Eye (tissue), 1 donor: Measurements from ENCODE around the gene EML5.

ENCODE experiments used
- DNase-seq: peaks from one replicate; pipeline ENCODE4 v3.0.0-alpha.2; 2015

EML5 gene

DNA sequence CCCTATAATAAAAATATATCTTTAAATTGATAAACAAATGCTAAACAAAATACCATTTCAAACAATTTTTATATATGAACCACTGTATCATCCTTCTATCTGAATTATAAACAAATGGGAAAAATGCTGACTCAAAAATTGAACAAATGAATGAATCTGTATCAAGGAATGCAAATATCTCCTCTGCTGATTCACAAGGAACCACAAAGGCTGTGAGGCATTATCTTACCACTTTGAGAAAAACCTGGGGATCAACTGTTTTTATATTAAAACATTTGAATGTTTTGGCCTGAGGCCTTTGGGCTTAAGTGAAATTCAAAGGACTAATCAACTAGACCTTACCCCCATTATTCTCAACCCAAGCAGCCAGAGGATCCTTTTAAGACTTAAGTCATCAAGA lies 86.3 kb downstream of the EML5 start:
- no peak for DNase-seq

DNA sequence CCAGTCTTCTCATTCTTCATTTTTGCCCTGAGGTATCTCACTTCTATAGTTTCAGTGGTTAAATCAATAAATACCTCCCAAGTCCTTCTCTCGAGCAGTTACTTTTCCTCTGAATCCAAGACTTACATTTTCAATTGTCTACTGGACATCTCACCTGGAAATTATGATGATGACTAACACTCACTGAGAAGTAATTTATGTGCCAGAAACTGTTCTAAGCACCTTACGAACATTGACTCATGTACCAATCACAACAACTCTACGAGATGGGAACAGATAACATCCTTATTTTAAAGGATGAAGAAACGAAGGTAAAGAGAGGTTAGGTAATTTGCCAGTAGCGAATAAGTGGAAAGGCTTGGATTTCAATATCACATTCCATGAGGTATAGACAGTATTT lies 94.1 kb downstream of the EML5 start:
- DNase-seq = no peak

DNA sequence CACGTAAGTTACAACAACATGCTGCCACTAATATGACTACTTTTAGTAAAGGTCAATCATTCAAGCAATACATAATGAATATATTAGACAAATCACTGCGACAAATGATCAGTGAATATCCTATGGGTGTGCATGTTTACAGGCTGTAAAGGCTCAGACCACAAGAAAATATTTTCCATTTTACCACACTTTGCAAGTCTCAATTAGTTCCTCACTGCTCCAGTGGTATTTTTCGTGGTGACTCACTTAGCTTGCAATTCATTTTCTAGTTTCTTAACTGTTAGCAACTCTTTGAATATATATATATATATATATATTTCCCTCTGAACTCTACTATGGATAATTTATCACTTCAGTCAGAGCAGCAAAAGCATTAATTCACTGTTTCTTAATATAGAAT lies 96.9 kb downstream of the EML5 start:
- no peak for DNase-seq

DNA sequence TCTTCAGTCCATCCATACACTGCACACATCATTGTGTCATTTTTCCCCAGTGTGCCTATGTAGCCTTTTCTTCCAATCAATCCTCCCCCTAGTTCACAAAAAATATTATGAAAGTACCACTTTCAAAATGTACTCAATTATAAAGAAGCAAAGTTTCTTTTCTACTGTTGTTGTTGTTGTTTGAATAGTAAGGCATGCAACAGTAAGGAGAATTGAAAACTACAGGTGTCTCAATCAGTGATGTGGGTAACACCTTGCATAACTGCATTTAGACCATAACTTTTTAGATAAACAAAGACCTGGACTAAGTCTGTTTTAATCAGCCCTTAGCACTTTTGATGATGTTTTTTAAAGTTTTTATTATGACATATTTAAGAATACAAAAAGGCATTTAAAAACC lies 104.4 kb downstream of the EML5 start:
- DNase-seq = no peak

DNA sequence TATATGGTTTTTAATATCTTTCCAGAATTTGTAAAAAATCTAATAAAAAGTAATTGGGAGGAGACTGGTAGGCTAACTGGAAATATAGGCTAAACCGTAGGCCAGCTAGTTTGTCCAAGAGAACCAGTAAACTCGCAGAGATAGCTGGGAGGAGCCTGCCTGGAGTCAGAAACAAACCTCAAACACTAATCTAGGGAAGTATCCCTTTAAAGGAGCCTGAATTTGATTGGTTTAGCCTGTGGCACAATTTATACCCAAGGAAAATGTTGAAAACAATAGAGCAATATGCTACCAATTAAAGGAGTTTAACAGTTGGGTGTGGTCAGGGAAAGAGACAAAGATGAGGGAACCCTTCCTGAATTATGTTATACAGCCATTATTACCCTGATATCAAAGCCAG lies 109.6 kb downstream of the EML5 start:
- DNase-seq = no peak

DNA sequence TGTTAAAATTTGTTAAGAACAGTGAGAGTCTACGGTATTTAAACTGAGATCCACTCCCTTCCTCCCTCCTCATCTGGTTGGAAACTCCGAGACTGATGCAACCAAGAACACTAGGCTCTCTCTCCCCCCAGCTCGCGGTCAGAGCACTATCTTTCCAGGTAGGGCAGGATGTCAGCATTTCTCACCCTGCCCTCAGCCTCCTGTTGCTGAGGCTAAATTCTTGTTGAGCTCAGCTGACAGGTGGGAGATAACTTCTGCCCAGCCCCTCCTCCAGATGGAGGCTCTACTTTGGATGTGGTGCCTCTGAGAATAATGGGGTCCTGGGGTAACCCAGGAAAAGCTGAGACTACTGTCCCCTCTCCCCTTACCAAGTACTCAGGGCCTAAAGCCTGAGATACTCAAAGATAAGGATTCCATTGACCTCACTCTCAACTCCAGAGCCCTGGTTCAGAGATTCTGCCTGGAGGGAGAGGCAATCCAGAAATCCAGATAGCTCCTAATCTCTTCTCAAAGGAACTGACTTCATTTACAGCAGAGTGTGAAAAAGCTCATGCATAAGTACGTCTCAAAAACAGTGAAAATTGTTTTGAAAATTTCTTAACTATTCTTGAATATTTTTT lies 110.1 kb downstream of the EML5 start:
- DNase-seq = no peak

DNA sequence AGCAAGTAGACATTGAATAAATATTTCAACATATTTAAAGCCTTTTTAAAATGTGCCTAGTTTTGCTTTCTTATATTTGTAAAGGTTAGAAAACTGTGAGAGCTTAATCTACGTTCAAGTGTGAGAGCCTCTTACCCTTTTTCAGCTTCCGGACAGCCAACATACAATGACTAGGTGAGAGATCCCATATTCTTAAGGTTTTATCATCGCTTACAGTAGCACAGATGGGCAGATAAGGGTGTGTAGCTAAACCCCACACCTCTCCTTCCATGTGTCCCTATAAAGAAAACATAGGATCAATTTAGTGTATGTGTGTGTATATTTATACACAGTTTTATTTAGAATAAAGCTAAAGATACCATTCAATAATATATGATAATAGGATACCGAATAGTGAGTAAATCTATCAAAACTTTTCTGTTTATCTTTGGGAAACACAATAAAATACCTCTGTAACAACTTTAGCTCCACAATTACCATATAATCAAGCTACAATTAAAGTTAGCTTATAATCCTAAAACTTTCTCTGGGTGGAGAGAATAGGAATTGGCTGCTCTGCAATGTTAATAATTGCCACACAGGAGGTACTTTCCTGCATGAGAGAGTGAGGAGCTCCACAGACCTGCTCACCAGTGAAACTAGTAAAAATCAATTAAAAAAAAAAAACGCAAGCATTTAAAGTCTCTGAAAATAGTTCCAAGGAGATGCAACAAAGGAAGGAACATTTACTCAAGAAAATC lies 110.8 kb downstream of the EML5 start:
- no peak for DNase-seq

DNA sequence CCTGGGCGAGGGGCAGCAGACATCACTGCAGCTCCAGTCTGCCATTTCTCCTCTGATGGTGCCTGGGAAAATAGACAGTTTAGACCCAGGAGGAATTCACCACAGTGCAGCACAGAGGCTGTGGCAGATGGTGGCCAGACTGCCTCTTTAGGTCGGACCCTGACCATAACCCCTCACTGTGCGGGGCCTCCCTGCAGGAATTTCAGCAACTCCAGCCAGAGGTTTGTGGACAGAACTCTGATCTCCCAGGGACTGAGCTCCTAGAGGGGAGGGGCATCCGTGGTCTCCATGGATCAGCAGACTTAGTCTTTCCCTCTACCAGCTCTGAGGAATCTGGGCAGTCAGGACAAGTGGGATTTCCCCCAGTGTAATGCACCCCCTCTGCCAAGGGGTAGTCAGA lies 123.4 kb downstream of the EML5 start:
- peak; percentile 1 for DNase-seq

DNA sequence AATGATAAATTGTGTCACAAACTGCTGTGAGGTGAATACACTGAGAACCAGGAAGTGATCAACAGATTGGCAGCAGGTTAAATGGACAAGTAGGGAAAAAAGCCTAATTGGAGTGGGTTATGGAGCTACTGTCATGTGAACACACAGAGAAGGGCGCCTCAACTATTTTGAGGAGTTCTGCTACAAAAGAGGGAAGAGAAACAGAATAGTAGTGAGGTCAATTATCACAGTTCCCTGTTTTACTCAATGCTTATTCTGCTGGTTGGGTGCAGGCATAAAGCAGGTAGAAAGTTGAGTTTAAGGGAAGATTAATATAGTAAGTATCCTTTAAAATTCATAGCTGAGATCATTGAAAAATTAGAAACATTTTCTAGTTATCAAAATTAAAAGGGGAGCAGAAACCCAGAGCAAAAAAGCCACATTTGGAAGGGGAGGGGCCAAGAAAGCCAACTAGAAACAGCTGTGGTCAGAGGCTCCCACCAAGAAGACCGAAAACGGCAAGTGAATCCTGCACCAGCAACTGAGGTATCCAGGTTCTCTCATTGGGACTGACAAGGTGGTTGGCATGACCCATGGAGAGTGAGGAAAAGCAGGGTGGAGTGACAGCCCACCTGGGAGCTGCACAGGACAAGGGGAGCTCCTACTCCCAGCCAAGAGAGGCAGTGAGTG lies 124.2 kb downstream of the EML5 start:
- no peak for DNase-seq

DNA sequence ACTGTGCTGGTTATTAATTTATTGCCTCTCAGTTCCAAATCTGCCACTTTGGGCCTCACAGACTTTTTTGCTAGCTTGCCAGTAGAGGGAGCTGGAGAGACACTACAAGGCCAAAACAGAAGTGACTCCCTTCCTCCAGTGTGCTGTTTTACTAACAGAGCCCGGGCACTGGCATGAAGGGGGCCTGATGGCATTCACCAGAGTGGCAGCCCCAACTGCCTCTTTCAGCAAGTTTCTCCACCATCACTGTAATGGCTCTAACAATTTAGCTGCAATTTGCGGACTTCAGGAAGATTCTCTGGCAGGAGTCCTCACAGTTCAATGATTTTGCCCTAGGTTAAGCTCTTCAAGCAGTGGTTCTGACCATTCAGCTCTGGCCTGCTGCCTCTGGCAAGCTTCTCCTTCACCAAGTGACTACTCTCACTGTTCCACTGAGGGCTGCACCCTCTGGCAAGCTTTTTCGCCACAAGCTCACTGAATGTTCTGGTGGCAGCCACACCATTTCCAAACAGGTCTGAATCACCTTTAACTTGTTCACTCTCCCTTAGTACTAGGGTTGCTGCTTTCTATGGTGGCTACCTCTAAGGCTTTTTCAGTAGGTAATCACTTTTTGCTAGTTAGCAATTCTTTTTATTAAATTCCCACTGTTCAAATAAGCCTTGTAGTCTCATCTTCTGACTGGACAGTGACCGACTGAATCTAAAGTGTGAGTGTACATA lies 125.0 kb downstream of the EML5 start:
- peak; percentile 89 for DNase-seq

DNA sequence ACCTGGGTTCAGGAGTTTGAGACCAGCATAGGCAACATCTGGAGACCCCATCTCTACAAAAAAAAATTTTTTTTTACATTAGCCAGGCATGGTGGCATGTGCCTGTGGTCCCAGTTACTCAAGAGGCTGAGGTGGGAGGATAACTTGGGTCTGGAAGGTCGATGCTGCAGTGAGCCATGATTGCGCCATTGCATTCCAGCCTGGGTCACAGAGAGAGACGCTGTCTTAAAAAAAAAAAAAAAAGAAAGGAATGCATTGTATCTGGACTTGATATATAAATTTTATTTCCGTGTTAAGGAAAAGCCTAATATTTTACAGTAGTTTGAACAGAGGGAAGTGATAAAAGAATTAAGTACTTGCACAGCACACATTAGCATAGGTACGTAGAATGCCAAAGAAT lies 132.7 kb downstream of the EML5 start:
- no peak for DNase-seq

DNA sequence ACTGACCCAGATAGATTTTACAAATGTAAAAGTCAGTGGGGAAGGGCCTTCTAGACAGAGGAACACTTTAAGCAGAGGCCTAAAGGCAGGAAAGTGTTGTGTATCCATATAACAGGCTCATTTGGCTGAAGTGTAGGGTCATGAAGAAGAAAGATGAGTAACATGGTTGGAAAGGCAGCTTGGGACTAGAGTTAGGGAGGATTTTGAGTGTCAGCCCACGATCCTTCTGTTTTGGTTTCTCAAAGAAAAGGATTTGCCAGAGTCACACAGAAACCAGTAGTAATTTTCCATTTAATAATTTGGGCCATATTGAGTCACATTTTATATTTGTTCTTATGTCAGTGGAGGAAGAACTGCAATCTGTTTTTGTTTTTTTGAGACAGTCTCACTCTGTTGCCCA lies 153.5 kb downstream of the EML5 start:
- no peak for DNase-seq

DNA sequence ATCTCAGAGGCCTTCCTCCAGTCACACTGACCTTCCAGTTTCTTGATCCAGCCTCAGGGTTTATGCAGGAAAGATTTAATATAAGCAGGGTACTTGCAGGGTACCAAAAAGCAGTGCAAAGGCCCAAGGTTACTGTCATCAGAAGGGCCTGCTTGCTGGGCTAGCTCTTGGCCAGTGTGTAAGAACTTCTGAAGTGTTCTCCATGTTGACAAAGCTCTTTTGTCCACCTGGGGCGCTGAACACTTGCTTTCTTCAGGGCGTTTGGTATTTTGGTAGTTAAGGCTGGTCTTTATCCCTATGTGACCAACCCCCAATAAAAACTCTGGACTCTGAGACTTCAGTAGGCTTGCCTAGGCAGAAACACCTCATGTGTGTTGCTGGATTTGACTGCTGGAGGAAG lies 160.2 kb downstream of the EML5 start:
- no peak for DNase-seq

DNA sequence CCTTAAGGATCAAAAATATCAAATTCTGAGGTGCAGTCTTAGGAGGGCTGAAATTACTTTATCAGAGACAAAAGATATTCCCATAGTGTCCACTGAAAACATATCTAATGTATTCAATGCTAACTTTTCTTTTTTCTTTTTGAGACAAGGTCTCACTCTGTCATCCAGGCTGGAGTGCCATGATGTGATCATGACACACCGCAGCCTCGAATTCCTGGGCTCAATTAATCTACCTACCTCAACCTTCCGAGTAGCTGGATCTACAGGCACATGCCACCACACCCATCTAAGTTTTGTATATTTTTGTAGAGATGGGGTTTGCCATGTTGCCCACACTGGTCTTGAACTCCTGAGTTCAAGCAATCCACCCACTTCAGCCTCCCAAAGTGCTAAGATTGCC lies 161.7 kb downstream of the EML5 start:
- DNase-seq = no peak

DNA sequence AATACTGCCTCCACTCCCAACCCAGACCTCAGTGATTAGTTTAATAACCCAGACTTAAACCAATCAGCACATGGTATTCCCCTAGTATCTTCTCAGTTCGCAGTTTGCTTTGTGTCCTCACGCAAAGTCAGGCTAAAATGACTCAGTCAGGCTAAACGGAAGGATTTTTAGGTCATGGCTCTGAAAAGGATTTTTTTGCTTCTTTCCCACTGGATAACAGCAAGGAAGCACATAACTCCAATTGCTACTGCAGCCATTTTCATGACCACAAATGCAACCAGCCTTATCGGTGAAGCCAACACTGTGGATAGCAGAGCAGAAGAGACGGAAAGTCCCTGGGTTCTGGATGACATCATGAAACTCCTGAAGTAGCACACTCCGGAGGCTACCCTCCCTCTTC lies 162.2 kb downstream of the EML5 start:
- no peak for DNase-seq

DNA sequence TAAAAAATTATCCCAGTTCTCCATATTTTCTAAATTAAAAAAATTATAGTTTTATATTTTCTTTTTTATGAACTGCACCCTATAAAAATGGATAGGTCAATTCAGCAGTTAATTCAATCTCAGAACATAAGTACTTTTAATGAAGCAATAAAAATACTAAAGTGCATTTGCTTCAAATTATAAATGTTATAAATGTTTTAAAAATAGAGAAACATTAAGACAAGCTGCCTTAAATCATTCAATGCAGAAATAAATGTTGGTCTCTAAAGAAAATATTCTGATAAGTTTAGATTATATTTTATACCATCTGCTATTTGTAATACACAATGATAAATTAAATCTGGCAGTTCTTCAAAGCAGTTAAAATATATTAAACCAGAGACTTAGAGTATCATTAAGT lies 164.3 kb downstream of the EML5 start:
- no peak for DNase-seq

DNA sequence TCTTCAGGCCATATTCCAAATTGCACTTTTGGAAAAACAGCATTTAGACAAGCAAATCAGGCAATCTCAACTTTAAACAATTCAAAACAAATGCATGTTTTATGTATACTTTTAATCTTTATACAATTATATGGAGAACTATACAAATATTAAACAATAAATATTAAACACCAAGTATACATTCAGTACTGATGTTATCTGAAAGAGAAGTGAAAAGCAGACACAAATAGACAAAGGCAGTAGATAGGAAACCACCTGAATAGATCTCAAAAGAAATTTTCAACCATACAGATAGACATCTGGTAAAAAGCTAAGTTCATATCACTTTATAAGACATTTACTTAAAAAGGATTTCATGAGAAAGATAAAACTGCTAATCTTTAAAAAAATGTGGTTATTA lies 164.7 kb downstream of the EML5 start:
- no peak for DNase-seq

DNA sequence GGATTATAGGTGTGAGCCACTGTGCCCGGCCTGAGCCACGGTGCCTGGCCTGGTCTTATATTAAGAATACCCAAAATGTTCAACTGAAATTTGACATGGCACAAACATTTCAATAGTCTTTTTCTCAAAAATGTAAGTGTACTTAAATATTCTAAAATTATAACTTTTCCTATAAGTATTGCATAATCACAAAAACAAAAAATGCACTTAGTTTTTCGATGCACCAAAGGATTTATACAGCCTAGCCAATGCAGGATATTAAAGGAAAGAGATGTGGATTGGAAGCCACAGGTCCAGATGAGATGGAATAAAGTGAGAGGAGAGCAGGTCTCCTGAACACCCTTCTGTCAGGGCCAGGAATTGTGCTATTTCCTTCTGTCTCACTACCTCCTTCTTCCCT lies 167.1 kb downstream of the EML5 start:
- no peak for DNase-seq

DNA sequence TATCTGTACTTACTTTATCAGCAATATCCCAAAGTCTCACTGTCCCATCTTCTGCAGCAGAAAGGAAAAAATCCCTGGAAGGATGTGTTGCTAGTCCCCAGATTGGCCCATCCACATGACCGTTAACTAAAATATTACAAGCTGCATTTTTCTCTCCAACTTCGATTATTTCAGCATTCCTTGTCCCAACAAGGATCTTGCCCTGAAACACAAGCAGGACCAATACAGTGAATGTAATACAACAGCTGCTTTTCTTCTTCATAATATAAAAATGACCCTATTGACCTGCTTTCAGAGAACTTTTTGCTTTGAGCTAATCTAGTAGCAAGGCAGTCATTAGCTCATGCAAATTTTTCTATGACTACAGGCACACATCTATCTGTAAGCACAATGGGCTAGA lies 171.7 kb downstream of the EML5 start:
- DNase-seq = no peak

DNA sequence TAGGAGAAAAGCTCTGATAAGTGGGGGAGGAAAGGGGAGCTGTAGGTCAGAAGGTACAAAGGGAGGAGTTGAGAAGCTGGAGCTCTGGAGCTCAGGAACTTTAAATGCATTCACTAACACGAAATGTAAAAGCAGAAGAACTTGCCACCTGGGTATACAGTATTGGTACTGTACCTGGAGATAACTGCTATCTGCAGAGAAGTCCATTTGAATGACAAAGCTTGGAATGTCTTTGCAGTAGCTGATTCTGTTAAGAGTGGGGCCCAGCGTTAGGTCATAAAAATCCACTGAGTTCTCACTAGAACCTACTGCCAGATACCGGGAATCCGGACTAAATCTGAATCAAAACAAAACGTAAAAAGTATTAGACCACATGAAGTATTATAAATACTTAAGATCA lies 174.3 kb downstream of the EML5 start:
- no peak for DNase-seq

DNA sequence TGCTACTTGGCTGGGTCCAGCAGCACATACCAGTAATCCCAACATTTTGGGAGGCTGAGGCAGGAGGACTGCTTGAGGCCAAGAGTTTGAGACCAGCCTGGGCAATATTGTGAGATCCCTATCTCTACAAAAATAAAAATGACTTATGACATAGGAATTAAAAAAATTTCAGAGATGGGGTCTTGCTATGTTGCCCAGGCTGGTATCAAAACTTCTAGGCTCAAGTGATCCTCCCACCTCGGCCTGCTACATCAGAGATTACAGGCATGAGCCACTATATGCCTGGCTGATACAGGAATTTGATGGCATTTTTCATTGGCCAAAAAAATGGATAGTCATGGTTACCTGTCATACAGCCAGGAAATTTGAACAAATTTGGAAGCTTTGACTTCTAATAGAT lies 175.3 kb downstream of the EML5 start:
- DNase-seq = no peak

DNA sequence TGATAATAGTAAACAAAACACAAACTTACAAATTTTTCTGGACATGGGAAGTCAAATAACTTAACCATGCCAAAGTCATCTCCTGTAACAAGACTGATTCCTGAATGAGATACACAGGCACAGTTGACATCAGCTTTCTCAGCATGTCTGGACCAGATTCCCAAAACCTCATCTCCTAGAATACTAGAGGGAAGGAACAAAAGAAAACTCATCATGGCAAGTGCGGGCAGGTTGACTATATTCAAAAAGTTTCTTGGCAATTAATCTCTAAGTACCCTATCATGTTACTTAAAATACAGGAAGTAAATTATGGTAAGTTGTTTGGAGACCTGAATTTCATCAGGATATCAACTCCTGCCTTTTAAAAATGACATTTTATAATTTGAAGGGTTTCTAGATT lies 176.1 kb downstream of the EML5 start:
- no peak for DNase-seq

DNA sequence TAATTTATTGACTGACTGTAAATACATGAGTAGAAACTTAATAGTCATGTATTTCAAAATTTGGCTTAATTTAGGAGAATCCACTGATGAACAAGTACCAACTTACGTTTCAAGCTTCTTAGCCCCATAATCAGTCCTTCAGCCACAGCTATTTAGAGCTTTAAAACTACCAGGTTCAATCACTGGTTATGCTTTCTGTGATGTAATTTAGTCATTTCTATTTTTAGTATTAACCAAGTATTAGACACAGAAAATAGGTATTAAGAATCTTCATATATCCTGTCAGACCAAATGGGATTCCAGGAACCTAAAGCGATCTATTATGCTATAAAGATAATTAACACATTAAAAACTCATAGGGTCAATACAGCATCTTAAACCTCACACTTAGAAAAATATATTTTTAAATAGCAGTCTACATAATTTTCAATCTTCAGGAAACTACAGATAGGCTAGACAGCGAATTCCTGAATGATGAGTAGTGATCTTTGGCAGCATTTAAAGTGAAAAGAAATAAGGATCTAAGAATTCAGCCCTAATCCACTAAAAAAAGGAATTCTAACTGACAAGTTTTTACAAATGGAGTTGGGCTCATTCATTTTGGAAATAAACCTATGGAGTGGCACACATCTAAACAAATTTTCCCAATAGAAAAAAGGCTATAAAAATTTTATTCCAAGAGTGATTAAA lies 178.4 kb downstream of the EML5 start:
- DNase-seq = no peak
